Muscle layer of duodenum (tissue), 2 donors: ENCODE data around the gene ADD1.

Experiments used
- H3K27ac ChIP-seq: one replicate; pipeline ENCODE4 v1.7.0; 2013; ENCODE audit warnings: mild to moderate bottlenecking, low read length
- H3K27me3 ChIP-seq: one replicate; pipeline ENCODE4 v1.7.0; 2013; ENCODE audit warnings: low read depth, mild to moderate bottlenecking, control low read depth, low read length
- H3K36me3 ChIP-seq, 2 donors: one replicate each; pipeline ENCODE4 v1.7.0; 2013; ENCODE audit warnings: low read length in 2 of 2, control low read depth in 1 of 2, mild to moderate bottlenecking in 1 of 2; ENCODE audit not compliant: insufficient read depth in 2 of 2, control insufficient read depth in 1 of 2
- H3K4me1 ChIP-seq, 2 donors: one replicate each; pipeline ENCODE4 v1.7.0; 2013; ENCODE audit warnings: low read length in 2 of 2, mild to moderate bottlenecking in 2 of 2, control low read depth in 1 of 2, moderate library complexity in 1 of 2; ENCODE audit not compliant: insufficient read depth in 2 of 2, control insufficient read depth in 1 of 2
- H3K4me3 ChIP-seq, 2 donors: one replicate each; pipeline ENCODE4 v1.7.0; 2013; ENCODE audit warnings: low read length in 2 of 2, low read depth in 1 of 2, mild to moderate bottlenecking in 1 of 2
- H3K9me3 ChIP-seq, 2 donors: one replicate each; pipeline ENCODE4 v1.7.0; 2013; ENCODE audit warnings: low read length in 2 of 2, control low read depth in 1 of 2, mild to moderate bottlenecking in 1 of 2; ENCODE audit not compliant: control insufficient read depth in 1 of 2
- donor health status: healthy.

ADD1 gene

DNA sequence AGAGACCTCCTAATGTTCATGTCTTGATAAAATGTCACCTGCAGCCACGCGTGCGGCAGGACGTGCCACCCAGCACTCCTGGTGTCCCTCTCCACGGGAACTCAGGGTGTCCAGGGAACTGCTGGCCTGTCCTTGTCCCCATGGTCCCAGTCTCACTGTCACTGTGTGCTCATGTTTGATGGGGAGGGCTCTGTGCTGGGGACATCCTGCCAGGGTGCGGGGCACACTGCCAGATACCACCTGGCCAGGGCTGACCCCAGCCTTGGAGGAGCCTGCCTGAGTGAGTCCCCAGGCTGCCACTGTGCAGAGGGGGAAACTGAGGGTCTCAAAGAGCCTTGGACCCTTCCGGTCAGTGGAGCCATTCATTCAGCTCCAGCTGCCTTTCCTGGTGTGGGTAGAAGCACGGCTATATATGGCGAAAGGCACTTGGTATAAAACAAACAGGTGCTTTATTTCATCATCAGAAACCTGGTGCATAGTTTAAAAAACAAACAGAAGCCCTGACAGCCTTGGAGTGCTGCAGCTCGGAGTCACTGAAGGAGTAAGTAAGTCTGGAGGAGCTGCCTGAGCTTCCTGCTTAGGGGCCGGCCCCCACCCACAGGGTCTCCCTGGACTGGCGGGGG, 86.6 kb downstream of the ADD1 start:
- Histone ChIP-seq H3K27me3 (no peaks in the 10 kb centered on the region), H3K4me1 (peaks cover 0 to 34% of the 10 kb centered on the region in 2 donors), H3K4me3 (no peak overlapping the region), H3K9me3 (no peaks in the 10 kb centered on the region), H3K27ac (no peak overlapping the region), H3K36me3 (peaks cover 26 to 52% of the 10 kb centered on the region in 2 donors)

GRCh38 chr4:2930758-2931511, 87.3 kb downstream of the ADD1 start:
- Histone ChIP-seq H3K27ac (no peak overlapping the region), H3K4me1 (peaks cover 4 to 41% of the 10 kb centered on the region in 2 donors), H3K27me3 (no peaks in the 10 kb centered on the region), H3K4me3 (no peak overlapping the region), H3K9me3 (no peaks in the 10 kb centered on the region), H3K36me3 (peaks cover 26 to 46% of the 10 kb centered on the region in 2 donors)

- Histone ChIP-seq H3K4me1 (peaks cover 6 to 48% of the 10 kb centered on the region in 2 donors), H3K4me3 (no peak overlapping the region), H3K27me3 (no peaks in the 10 kb centered on the region), H3K9me3 (no peaks in the 10 kb centered on the region), H3K36me3 (peaks cover 19 to 38% of the 10 kb centered on the region in 2 donors), H3K27ac (no peak overlapping the region)
Observed at GRCh38 chr4:2931512-2932301, 88.1 kb downstream of the ADD1 start.

- no peaks in the 10 kb centered on the region for H3K9me3 ChIP-seq
- peak overlapping the region in 1 of 2 donors; percentile 64 for H3K4me3 ChIP-seq
- no peaks in the 10 kb centered on the region for H3K27me3 ChIP-seq
- no peak overlapping the region for H3K27ac ChIP-seq
- peaks cover 6 to 48% of the 10 kb centered on the region in 2 donors for H3K4me1 ChIP-seq
- peaks cover 15 to 38% of the 10 kb centered on the region in 2 donors for H3K36me3 ChIP-seq
Observed at GRCh38 chr4:2932321-2932950, 88.8 kb downstream of the ADD1 start.

- Histone ChIP-seq H3K27ac (no peak overlapping the region), H3K36me3 (peaks cover 13 to 38% of the 10 kb centered on the region in 2 donors), H3K4me1 (peaks cover 6 to 48% of the 10 kb centered on the region in 2 donors), H3K27me3 (no peaks in the 10 kb centered on the region), H3K9me3 (no peaks in the 10 kb centered on the region), H3K4me3 (peak overlapping the region; percentile 18 to 64)
Observed at GRCh38 chr4:2932951-2933565, 89.4 kb downstream of the ADD1 start.

DNA sequence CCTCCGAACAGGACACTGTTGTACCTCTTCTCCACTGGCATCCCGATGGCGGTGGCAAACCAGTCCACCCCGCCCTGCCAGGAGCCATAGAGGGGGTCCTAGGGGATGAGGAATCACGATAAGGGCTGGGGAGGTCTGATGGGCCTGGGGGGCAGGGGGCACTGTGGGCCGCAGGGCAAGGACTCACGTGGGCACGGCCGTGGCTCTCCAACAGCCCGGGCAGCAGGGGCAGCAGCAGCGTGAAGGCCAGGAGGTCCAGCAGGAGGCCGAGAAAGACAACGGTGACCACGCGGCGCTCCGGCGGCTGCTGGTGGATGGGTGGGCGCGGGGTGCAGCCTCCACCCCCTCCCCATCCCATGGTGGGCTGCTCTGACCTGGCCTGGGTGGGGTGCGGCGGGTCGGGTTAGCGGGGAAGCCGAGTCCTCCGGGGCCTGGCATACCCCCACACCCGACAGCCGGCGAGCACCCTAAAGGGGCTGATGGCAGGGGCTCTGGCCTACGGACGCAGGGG, 90.0 kb downstream of the ADD1 start:
- Histone ChIP-seq H3K36me3 (peaks cover 7 to 36% of the 10 kb centered on the region in 2 donors), H3K4me1 (peaks cover 6 to 48% of the 10 kb centered on the region in 2 donors), H3K4me3 (peak overlapping the region; percentile 18 to 64), H3K9me3 (no peaks in the 10 kb centered on the region), H3K27me3 (no peaks in the 10 kb centered on the region), H3K27ac (no peak overlapping the region)

GRCh38 chr4:2934077-2934812, 90.6 kb downstream of the ADD1 start:
- H3K27ac ChIP-seq: no peak overlapping the region
- H3K27me3 ChIP-seq: no peaks in the 10 kb centered on the region
- H3K36me3 ChIP-seq: peaks cover 7 to 36% of the 10 kb centered on the region in 2 donors
- H3K4me3 ChIP-seq: peak overlapping the region; percentile 18 to 97
- H3K4me1 ChIP-seq: peaks cover 6 to 48% of the 10 kb centered on the region in 2 donors
- H3K9me3 ChIP-seq: no peaks in the 10 kb centered on the region

DNA sequence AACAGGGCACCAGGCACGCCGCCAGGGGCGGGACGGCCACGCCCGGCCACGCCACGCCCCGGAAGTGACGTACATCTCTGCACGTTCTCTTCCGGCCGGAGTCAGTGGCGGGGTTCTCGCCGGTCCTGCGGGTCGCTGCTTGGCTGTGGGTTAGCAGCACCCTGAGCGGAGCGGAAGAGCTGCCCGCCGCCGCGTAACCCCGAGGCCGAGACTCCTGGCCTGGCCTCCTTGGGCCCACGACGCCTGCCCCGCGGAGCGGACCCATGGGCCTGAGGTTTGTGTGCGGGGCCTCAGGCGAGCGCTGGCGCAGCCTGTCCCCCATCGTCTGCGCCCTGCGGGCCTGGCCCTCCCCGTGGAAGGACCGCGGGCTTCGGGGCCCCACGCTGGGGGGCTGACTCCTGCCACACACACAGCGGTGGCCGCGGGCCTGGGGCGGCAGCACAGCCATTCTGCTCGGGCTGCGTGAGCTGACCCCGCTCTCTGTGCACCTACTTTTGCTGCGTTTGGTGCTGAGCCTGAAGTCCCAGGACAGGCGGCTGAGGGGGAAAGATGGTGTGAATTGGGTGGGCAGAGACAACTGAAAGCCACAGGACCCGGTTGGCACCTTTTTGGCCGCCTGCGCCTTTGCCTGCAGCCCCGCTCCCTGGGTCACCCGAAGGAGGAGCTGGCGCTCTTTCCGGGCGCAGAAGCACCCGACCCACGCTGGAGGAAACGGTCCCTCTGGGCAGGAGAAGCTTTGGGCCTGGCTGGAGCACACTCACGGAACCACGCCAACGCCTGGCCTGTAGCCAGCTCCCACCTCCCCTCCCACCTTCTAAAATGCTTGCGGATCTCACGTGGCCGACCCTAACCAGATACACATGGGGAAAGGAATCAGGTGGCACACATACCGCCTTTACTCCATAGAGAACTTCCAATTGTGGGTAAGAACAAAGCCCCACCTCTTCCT, 91.4 kb downstream of the ADD1 start:
- peak overlapping the region; percentile 70 to 97 for H3K4me3 ChIP-seq
- H3K27ac ChIP-seq: peak overlapping the region; percentile 80
- H3K4me1 ChIP-seq: peaks cover 6 to 48% of the 10 kb centered on the region in 2 donors
- no peaks in the 10 kb centered on the region for H3K9me3 ChIP-seq
- no peaks in the 10 kb centered on the region for H3K27me3 ChIP-seq
- H3K36me3 ChIP-seq: peaks cover 14 to 39% of the 10 kb centered on the region in 2 donors
